ENCODE data around the gene PSPH. TPM values are rescaled to one million over a fixed set of nuclear protein-coding genes. Genes with fewer than 3 reads are reported as not detected.
"Not testable (repeated sequence)": the region's sequence is repeated elsewhere in the genome, so short reads cannot be mapped to it uniquely, and the experiment has no call there.

The PSPH gene
- 12.0 TPM for total RNA-seq
- long read RNA-seq, transcript PSPH-202 (8 exons, 2,178 nt) = major isoform, 6 of 30 reads
- long read RNA-seq, partial matches to known transcripts = 3 of 30 reads
- long read RNA-seq, other reads (novel, unspliced or antisense) = 17 of 30 reads

DNA sequence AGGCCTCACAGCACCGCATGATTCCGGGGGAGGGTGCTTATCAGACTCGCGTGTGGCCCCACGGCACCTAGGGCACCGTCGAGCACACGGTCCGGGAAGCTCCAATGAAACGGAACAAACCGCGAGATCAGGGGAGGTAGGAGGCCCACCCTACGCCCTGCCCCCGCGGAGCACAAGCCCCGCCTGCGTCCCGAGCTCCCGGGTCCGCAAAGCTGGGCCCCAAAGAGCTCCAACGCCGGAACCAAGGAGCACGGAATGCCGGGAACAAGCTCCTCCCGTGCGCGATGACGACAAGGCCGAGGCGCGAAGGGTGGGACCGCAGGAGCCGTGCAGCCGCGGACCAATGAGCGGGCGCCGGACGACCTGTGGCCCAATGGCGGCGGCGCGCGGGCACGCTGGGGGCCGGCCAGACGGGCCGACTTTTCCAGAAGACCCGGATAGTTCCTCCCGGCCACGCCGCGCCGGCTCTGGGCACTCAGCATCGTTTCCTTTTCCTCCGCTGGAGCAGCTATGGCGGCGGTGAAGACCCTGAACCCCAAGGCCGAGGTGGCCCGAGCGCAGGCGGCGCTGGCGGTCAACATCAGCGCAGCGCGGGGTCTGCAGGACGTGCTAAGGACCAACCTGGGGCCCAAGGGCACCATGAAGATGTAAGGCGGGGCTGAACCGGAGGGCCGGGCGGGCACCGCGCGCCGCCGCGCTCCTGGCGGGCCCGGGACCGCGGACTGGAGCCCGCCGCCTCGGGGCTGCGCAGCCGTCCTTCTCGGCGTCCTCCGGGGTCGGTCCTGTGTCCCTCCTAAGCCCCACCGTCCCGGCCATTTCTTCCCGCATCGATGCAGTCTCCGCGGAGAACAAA lies at the start of gene PSPH, which contains the start of gene CCT6A:
PSPH (minus strand) TSS at position 106 of the 853 bp plus-strand sequence. CDS start 30,232 bp downstream, outside the sequence.
CCT6A (plus strand) TSS at position 427 of the 853 bp plus-strand sequence; CDS start at position 511, 84 bp downstream.
- ATAC-seq (ENCODE audit: poor library complexity) (peak; percentile 100), DNase-seq (peak; percentile 99)
- intact Hi-C loops (cut with DNase I) = no loop called here

GRCh38 chr7:56099653-56100052 lies 48.4 kb upstream of the PSPH start:
- intact Hi-C loops (cut with DNase I) = no loop called here
- ATAC-seq (ENCODE audit: poor library complexity) (no peak), DNase-seq (no peak)

- intact Hi-C loops (cut with DNase I); ATAC-seq (ENCODE audit: poor library complexity); DNase-seq: not testable (repeated sequence)
These were observed 47.2 kb upstream of the PSPH start for GRCh38 chr7:56098187-56099008.

DNA sequence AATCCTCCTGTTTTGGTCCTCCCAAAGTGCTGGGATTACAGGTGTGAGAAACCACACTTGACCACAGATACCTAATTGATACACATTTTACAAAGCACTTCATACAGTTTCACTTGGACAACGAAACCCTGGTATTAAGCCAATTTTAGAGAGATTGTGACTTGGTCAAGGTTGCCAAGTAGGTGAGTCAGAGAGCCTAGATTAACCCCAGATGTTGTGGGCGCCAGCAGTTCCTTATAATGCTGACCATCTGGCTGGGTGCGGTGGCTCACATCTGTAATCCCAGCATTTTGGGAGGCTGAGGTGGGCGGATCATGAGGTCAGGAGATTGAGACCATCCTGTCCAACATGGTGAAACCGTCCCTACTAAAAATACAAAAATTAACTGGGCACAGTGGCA lies 46.5 kb upstream of the PSPH start:
- no peak for DNase-seq
- peak; percentile 50 for ATAC-seq (ENCODE audit: poor library complexity)
- intact Hi-C loops (cut with DNase I) = no loop called here

GRCh38 chr7:56092789-56093531 lies 41.7 kb upstream of the PSPH start, which contains the start of gene PHKG1:
Gene PHKG1 (minus strand): TSS chr7:56092952. CDS start chr7:56088941, 4,011 bp downstream.
- ATAC-seq (ENCODE audit: poor library complexity) = peak; percentile 88
- intact Hi-C loops (cut with DNase I) = no loop called here
- DNase-seq = peak; percentile 90

DNA sequence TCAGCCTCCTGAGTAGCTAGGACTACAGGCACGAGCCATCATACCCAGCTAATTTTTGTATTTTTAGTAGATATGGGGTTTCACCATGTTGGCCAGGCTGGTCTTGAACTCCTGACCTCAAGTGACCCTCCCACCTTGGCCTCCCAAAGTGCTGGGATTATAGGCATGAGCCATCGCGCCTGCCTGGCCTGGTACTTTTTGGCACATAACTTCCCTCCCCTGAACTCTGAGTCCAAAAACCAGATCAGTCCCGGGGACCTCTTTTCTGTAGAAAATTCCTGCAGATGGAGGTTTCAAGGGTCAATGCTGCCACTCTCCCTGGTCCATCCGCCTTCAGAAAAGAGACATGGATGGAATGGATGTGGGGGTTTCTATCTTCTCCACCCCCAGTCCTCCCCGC lies 41.1 kb upstream of the PSPH start:
- ATAC-seq (ENCODE audit: poor library complexity) = peak; percentile 37
- intact Hi-C loops (cut with DNase I); DNase-seq: not testable (repeated sequence)

DNA sequence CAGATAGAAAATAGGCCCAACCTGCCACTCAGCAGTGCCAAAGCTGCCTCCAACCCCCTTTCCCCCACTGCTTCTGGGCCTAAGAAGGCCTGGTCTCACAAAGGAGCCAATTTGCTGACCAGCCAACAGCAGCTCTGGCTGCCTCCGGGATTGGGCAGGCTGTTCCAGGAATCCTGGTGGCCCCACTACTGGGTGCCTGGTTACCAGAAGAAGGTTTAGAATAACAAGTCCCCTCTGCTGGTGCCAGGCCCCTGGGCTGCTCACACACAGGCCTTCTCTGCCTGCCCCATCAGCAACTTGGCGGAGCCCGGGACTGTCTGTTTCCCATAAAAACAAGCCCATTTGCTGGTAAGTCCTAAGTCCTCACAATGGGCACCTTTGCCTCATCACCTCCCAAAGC lies 40.3 kb upstream of the PSPH start:
- DNase-seq = peak; percentile 86
- intact Hi-C loops (cut with DNase I) = no loop called here
- peak; percentile 88 for ATAC-seq (ENCODE audit: poor library complexity)

DNA sequence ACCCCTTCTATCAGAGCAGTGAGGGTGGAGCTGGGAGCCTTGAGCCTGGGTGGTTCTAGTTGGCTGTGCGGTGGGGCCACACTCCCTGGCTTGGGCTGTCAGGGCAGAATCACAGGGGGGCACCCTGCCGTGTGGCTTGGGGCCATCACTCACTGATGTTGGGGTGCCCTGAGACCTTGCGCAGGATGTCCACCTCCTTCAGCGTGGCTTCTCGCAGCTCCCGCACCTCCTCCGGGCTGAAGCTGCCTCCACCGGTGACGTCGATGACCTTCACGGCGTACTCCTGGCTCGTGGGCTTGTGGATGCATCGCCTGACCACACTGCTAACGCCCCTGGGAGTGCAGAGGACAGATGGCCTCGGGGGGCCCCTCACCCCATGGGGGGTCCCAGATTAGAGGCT lies 36.2 kb upstream of the PSPH start:
- ATAC-seq (ENCODE audit: poor library complexity) (no peak), DNase-seq (no peak)
- intact Hi-C loops (cut with DNase I) = no loop called here

- no peak for DNase-seq
- intact Hi-C loops (cut with DNase I) = no loop called here
- no peak for ATAC-seq (ENCODE audit: poor library complexity)
These were observed 35.5 kb upstream of the PSPH start for GRCh38 chr7:56086761-56087160.

- peak; percentile 84 for DNase-seq
- peak; percentile 57 for ATAC-seq (ENCODE audit: poor library complexity)
- intact Hi-C loops (cut with DNase I) = no loop called here
These were observed 32.0 kb upstream of the PSPH start for GRCh38 chr7:56083150-56083785.

GRCh38 chr7:56081626-56082340 lies 30.5 kb upstream of the PSPH start:
- ATAC-seq (ENCODE audit: poor library complexity) = no peak
- intact Hi-C loops (cut with DNase I) = no loop called here
- peak; percentile 38 for DNase-seq

DNA sequence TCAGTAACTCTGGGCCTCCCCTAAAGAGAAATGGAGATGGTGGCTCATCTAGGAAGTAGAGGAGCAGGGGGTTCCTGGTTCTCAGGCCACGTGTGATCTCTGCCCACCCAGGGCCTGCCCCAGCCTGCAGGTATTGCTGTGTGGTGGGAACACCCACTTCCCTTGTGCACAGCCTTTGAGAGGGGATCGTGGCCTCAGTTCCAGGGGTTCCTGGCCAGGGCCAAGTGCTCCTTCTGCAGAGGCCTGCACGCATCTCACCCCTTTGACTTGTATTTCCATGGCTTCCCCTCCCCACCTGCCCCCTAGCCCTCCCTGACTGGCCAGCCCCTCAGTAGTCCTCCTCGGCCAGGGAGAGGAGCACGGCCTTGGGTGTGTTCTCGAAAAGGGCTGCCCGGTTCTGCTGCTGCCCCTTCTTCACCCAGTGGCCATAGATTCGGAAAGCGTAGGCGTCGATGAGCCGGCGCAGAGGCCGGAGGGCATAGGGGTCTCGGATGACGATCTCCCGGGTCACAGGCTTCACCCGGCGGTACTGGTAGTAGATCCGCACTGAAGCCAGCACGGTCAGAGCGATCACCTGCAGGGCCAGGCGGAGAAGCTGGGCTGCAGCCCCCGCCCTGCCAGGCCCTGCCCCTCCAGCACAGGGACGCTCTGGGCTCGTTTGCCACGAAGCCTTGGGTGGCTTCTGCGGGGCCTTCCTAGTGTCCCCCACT lies 29.6 kb upstream of the PSPH start:
- intact Hi-C loops (cut with DNase I); ATAC-seq (ENCODE audit: poor library complexity): not testable (repeated sequence)
- DNase-seq = peak; percentile 27

DNA sequence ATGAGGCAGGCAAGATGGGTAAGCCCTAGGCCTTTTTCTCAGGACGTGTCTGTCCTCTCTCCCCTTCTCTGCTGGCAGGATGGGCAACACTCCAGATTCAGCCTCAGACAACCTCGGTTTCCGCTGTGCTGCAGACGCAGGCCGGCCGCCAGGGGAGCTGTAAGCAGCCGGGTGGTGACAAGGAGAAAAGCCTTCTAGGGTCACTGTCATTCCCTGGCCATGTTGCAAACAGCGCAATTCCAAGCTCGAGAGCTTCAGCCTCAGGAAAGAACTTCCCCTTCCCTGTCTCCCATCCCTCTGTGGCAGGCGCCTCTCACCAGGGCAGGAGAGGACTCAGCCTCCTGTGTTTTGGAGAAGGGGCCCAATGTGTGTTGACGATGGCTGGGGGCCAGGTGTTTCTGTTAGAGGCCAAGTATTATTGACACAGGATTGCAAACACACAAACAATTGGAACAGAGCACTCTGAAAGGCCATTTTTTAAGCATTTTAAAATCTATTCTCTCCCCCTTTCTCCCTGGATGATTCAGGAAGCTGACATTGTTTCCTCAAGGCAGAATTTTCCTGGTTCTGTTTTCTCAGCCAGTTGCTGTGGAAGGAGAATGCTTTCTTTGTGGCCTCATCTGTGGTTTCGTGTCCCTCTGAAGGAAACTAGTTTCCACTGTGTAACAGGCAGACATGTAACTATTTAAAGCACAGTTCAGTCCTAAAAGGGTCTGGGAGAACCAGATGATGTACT lies 28.4 kb upstream of the PSPH start:
- intact Hi-C loops (cut with DNase I) = loop anchor here (10.0 kb wide), 2 partner anchors 75 to 435 kb away; no protein-coding TSS in a partner anchor
- ATAC-seq (ENCODE audit: poor library complexity) = peak; percentile 89

GRCh38 chr7:56078196-56078595 lies 27.0 kb upstream of the PSPH start:
- intact Hi-C loops (cut with DNase I) = loop anchor here (10.0 kb wide), 2 partner anchors 73 to 433 kb away; no protein-coding TSS in a partner anchor
- peak; percentile 32 for DNase-seq
- ATAC-seq (ENCODE audit: poor library complexity) = no peak

More for the DNA sequence above, 28.4 kb upstream of the PSPH start:
- DNase-seq = peak; percentile 92

DNA sequence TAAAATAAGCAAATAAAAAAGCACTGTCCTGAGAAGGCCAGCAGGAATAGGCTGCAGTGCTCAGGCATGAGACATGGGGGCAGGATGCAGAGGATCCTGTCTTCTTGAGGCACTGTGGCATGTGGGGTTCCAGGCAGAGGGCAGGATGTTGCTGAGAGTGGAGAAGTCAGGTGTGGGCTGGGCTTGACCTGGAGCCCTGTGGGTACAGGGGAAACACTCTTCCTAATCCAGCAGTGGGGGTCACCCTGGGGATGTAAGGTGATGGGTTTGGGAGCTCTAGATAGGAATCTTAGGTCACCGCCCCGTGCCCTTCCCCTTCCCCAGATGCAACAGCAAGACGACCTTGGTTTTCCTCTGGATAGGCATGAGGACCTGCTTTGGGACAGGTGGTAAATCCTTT lies 26.4 kb upstream of the PSPH start:
- intact Hi-C loops (cut with DNase I) = loop anchor here (10.0 kb wide), 2 partner anchors 73 to 433 kb away; no protein-coding TSS in a partner anchor
- ATAC-seq (ENCODE audit: poor library complexity) = no peak
- DNase-seq = peak; percentile 17

- peak; percentile 91 for DNase-seq
- peak; percentile 90 for ATAC-seq (ENCODE audit: poor library complexity)
- intact Hi-C loops (cut with DNase I) = loop anchor here (10.0 kb wide), 2 partner anchors 70 to 430 kb away; no protein-coding TSS in a partner anchor
These were observed 23.1 kb upstream of the PSPH start for GRCh38 chr7:56074371-56074791.

Measured in Right ventricle myocardium superior (tissue), 1 donor.